Muscle of leg (tissue), 16 donors: ENCODE results near the gene PIGN. TPM values are rescaled to one million over a fixed set of nuclear protein-coding genes. Genes with fewer than 3 reads are reported as not detected.

Experiments used
- DNase-seq: peaks from one replicate; pipeline ENCODE4 v3.0.0; 2013
- H3K27ac ChIP-seq: one replicate; pipeline ENCODE4 v1.5.1; 2013; ENCODE audit warnings: mild to moderate bottlenecking, low read length, control low read depth
- H3K27me3 ChIP-seq: one replicate; pipeline ENCODE4 v1.6.1; 2013; ENCODE audit warnings: low read length; ENCODE audit not compliant: control insufficient read depth, insufficient read depth
- H3K36me3 ChIP-seq: one replicate; pipeline ENCODE4 v1.6.1; 2013; ENCODE audit warnings: low read length; ENCODE audit not compliant: control insufficient read depth, insufficient read depth
- H3K4me1 ChIP-seq: one replicate; pipeline ENCODE4 v1.6.1; 2013; ENCODE audit warnings: low read length; ENCODE audit not compliant: control insufficient read depth, insufficient read depth
- H3K4me3 ChIP-seq: one replicate; pipeline ENCODE4 v1.5.1; 2013; ENCODE audit warnings: low read length, control low read depth
- H3K9me3 ChIP-seq: replicated peaks from 2 replicates; pipeline ENCODE4 v1.6.1; 2013; ENCODE audit warnings: low read depth, low read length; ENCODE audit not compliant: control insufficient read depth
- WGBS: methylation state at CpG from one replicate; pipeline ENCODE4 v1.1.5; 2013; ENCODE audit warnings: missing lambda C conversion rate; ENCODE audit not compliant: insufficient coverage; 5-methylcytosine and 5-hydroxymethylcytosine counted together
- long read RNA-seq, 11 donors: transcript quantifications; one replicate each; lab custom pipeline, GENCODE V29; 2026
- polyA plus RNA-seq, 8 donors: library from polyadenylated mRNA; unstranded; fragments of 120-200 nt; gene quantifications; one replicate each; pipeline versions ENCODE4 v1.2.1 to v1.2.3, GENCODE V29; 2013; ENCODE audit warnings: inconsistent platforms in 1 of 8, low replicate concordance in 1 of 8; ENCODE audit not compliant: insufficient read length in 8 of 8, insufficient read depth in 1 of 8
- total RNA-seq: library from RNA; stranded (reverse); fragments of 120-200 nt; gene quantifications from one replicate; pipeline ENCODE4 v1.2.4, GENCODE V29; 2013

The PIGN gene, protein sequence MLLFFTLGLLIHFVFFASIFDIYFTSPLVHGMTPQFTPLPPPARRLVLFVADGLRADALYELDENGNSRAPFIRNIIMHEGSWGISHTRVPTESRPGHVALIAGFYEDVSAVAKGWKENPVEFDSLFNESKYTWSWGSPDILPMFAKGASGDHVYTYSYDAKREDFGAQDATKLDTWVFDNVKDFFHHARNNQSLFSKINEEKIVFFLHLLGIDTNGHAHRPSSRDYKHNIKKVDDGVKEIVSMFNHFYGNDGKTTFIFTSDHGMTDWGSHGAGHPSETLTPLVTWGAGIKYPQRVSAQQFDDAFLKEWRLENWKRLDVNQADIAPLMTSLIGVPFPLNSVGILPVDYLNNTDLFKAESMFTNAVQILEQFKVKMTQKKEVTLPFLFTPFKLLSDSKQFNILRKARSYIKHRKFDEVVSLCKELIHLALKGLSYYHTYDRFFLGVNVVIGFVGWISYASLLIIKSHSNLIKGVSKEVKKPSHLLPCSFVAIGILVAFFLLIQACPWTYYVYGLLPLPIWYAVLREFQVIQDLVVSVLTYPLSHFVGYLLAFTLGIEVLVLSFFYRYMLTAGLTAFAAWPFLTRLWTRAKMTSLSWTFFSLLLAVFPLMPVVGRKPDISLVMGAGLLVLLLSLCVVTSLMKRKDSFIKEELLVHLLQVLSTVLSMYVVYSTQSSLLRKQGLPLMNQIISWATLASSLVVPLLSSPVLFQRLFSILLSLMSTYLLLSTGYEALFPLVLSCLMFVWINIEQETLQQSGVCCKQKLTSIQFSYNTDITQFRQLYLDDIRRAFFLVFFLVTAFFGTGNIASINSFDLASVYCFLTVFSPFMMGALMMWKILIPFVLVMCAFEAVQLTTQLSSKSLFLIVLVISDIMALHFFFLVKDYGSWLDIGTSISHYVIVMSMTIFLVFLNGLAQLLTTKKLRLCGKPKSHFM
- total RNA-seq, result 19.0 TPM
- polyA plus RNA-seq, result 10 to 100 TPM; 13.4 to 21.1 (median 14.8) TPM
- long read RNA-seq, donor 1, full-length matches to known transcripts, result 1 of 1 reads
- long read RNA-seq, donor 1, partial matches to known transcripts, result 0 of 1 reads
- long read RNA-seq, donor 1, other reads (novel, unspliced or antisense), result 0 of 1 reads
- long read RNA-seq, donor 2, full-length matches to known transcripts, result 1 of 1 reads
- long read RNA-seq, donor 2, partial matches to known transcripts, result 0 of 1 reads
- long read RNA-seq, donor 2, other reads (novel, unspliced or antisense), result 0 of 1 reads
- long read RNA-seq, donor 3, full-length matches to known transcripts, result 3 of 3 reads
- long read RNA-seq, donor 3, partial matches to known transcripts, result 0 of 3 reads
- long read RNA-seq, donor 3, other reads (novel, unspliced or antisense), result 0 of 3 reads
- long read RNA-seq, donor 4, full-length matches to known transcripts, result 2 of 2 reads
- long read RNA-seq, donor 4, partial matches to known transcripts, result 0 of 2 reads
- long read RNA-seq, donor 4, other reads (novel, unspliced or antisense), result 0 of 2 reads
- long read RNA-seq, donor 5, full-length matches to known transcripts, result 2 of 10 reads
- long read RNA-seq, donor 5, partial matches to known transcripts, result 8 of 10 reads
- long read RNA-seq, donor 5, other reads (novel, unspliced or antisense), result 0 of 10 reads
- long read RNA-seq, donor 6, full-length matches to known transcripts, result 2 of 2 reads
- long read RNA-seq, donor 6, partial matches to known transcripts, result 0 of 2 reads
- long read RNA-seq, donor 6, other reads (novel, unspliced or antisense), result 0 of 2 reads
- long read RNA-seq, donor 7, full-length matches to known transcripts, result 2 of 2 reads
- long read RNA-seq, donor 7, partial matches to known transcripts, result 0 of 2 reads
- long read RNA-seq, donor 7, other reads (novel, unspliced or antisense), result 0 of 2 reads
- long read RNA-seq, donor 8, result 0 reads
- long read RNA-seq, donor 9, result 0 reads
- long read RNA-seq, donor 10, full-length matches to known transcripts, result 4 of 4 reads
- long read RNA-seq, donor 10, partial matches to known transcripts, result 0 of 4 reads
- long read RNA-seq, donor 10, other reads (novel, unspliced or antisense), result 0 of 4 reads
- long read RNA-seq, donor 11, full-length matches to known transcripts, result 1 of 1 reads
- long read RNA-seq, donor 11, partial matches to known transcripts, result 0 of 1 reads
- long read RNA-seq, donor 11, other reads (novel, unspliced or antisense), result 0 of 1 reads

DNA sequence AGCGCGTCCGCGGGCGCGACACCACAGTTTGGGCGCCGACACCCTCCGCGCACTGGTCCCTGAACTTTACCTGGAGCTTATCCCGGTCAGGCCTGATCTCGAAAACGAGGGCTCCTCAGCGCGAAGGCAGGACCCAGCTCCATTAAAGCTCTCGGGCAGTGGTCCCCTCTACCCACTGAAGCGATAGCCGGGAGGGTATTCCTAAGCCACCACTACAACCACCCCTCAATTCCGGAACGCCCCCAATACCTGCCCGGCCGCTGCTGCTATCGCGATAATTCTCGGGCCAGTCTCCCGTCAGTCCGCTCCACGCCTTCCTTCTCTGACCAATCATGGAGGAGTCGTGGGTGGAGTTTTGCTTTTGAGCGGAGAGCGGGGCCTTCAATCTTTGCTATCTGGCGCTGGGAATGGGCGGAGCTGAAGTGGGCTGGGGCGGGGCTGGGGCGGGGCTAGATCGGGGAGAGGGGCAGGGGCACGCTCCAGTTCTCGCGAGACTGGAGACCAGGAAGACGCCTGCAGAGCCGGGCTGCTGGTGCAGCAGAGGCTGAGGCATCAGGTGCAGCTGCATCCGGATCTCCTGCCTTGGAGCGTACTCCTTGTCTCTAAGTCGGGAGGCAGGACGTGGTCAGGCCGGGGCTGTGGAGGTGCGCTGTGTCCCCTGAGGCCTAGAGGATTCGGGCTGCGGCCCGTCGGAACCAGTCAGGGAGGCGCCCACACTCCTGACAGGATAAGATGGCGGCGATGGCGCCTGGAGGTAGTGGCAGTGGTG is at the start of gene PIGN, which contains the start of gene RELCH:
Gene PIGN (minus strand): TSS at position 283 of the 769 bp plus-strand sequence. CDS start 25,703 bp downstream, outside the sequence.
Gene RELCH (plus strand): TSS at position 482 of the 769 bp plus-strand sequence. CDS start 251 bp downstream, at position 733.
- peak; percentile 100 for DNase-seq
- Histone ChIP-seq H3K4me3 (peak within 1 kb of the TSS; percentile 96), H3K4me1 (peaks cover 6% of the 10 kb centered on the region), H3K27ac (peak within 1 kb of the TSS; percentile 89), H3K9me3 (no peaks in the 10 kb centered on the region), H3K36me3 (no peaks in the 10 kb centered on the region), H3K27me3 (no peaks in the 10 kb centered on the region)
- under 1% methylated on average over 44 of the region's 55 CpGs for whole genome bisulfite sequencing

- no peaks in the 10 kb centered on the region for H3K9me3 ChIP-seq
- no peak overlapping the region for H3K4me3 ChIP-seq
- WGBS, result no CpG with 5 or more reads among the region's 1 CpG
- no peaks in the 10 kb centered on the region for H3K4me1 ChIP-seq
- no peaks in the 10 kb centered on the region for H3K27me3 ChIP-seq
- no peak for DNase-seq
- H3K27ac ChIP-seq, result no peak overlapping the region
- peaks cover 8% of the 10 kb centered on the region for H3K36me3 ChIP-seq
These were observed 49.4 kb upstream of the PIGN start for GRCh38 chr18:62236252-62236651.

DNA sequence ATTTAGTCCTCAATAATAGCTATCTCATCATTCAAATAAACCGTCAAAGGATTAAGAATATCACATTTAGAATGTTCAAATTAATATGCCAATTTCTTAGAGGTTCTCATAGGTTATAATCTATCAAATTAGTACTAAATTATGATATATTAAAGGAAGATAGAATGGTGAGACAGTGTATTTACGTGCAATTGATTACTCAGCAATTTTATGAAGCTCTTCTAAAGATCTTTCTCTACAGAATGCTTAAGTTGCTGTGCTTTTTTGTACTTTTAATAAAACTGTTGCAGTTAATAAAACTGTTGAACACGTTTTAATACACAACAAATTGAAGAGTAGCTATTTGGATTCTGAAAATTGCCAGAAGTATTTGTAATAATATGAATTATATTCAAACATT is 39.2 kb upstream of the PIGN start:
- peaks cover 6% of the 10 kb centered on the region for H3K9me3 ChIP-seq
- H3K36me3 ChIP-seq, result peaks cover 4% of the 10 kb centered on the region
- no peak overlapping the region for H3K4me3 ChIP-seq
- no peaks in the 10 kb centered on the region for H3K4me1 ChIP-seq
- no CpG with 5 or more reads among the region's 3 CpGs for WGBS
- H3K27ac ChIP-seq, result no peak overlapping the region
- no peaks in the 10 kb centered on the region for H3K27me3 ChIP-seq
- no peak for DNase-seq

- H3K36me3 ChIP-seq, result peaks cover 3% of the 10 kb centered on the region
- no peak overlapping the region for H3K27ac ChIP-seq
- H3K27me3 ChIP-seq, result no peaks in the 10 kb centered on the region
- no peaks in the 10 kb centered on the region for H3K4me1 ChIP-seq
- no peak for DNase-seq
- peaks cover 6% of the 10 kb centered on the region for H3K9me3 ChIP-seq
- H3K4me3 ChIP-seq, result no peak overlapping the region
- WGBS, result no CpG with 5 or more reads among the region's 2 CpGs
These were observed 37.4 kb upstream of the PIGN start for GRCh38 chr18:62224229-62224628.

- Histone ChIP-seq H3K4me3 (no peak overlapping the region), H3K27ac (no peak overlapping the region), H3K9me3 (no peaks in the 10 kb centered on the region), H3K27me3 (no peaks in the 10 kb centered on the region), H3K36me3 (peaks cover 13% of the 10 kb centered on the region), H3K4me1 (no peaks in the 10 kb centered on the region)
- no peak for DNase-seq
- 100% methylated on average over 1 of the region's 1 CpG for WGBS
These were observed 27.9 kb upstream of the PIGN start for GRCh38 chr18:62214790-62215189.

GRCh38 chr18:62211325-62211828 is 24.5 kb upstream of the PIGN start:
- no peak for DNase-seq
- Histone ChIP-seq H3K27me3 (no peaks in the 10 kb centered on the region), H3K4me3 (no peak overlapping the region)

DNA sequence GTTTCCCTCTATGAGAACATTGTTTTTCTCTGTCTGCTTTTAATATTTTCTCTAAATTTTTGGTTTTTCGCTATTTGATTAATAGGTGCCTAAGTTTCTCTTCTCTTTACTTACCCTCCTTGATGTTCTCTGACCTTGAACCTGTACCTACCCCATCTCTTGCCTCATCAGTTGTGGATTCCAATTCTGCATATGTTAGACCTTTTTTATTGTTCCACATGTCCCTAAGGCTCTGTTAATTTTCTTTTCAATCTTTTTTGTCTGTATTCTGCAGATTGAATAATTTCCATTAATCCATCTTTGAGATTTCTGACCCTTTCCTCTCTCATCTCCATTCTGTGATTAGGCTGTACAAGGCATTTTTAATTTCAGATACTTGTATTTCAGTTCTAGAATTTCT is 23.3 kb upstream of the PIGN start:
- Histone ChIP-seq H3K4me3 (no peak overlapping the region), H3K27me3 (no peaks in the 10 kb centered on the region), H3K4me1 (no peaks in the 10 kb centered on the region), H3K36me3 (peaks cover 13% of the 10 kb centered on the region), H3K9me3 (no peaks in the 10 kb centered on the region), H3K27ac (no peak overlapping the region)
- no CpG with 5 or more reads among the region's 1 CpG for WGBS
- DNase-seq, result no peak

More at GRCh38 chr18:62211325-62211828, 24.5 kb upstream of the PIGN start:
- H3K36me3 ChIP-seq, result peaks cover 13% of the 10 kb centered on the region
- H3K9me3 ChIP-seq, result no peaks in the 10 kb centered on the region
- no peaks in the 10 kb centered on the region for H3K4me1 ChIP-seq
- no peak overlapping the region for H3K27ac ChIP-seq

DNA sequence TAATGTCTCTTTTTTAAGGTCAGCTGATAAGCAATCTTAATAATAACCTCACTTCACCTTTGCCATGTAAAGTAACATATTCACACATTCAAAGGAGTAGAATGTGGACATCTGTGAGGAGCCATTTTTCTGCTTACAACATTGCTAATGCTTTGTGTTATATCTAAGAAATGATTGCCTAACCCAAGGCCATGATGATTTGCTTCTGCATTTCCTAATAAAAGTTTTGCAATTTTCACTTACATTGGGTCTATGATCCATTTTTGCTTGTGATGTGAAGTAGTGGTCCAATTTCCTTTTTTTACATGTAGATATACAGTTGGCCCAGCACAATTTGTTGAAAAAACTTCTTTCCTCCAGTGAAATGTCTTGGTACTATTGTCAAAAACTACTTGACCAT is 22.2 kb upstream of the PIGN start:
- no peak for DNase-seq
- H3K27me3 ChIP-seq, result no peaks in the 10 kb centered on the region
- H3K9me3 ChIP-seq, result no peaks in the 10 kb centered on the region
- no peak overlapping the region for H3K27ac ChIP-seq
- peaks cover 7% of the 10 kb centered on the region for H3K36me3 ChIP-seq
- H3K4me3 ChIP-seq, result no peak overlapping the region
- no peaks in the 10 kb centered on the region for H3K4me1 ChIP-seq
